GM21737 (cell line): ENCODE data around the gene LRG1.
"Not testable (repeated sequence)": the region's sequence is repeated elsewhere in the genome, so short reads cannot be mapped to it uniquely, and the experiment has no call there.

Experiments
- ATAC-seq: cut with Tn5 transposase; IDR thresholded peaks from one replicate; pipeline ENCODE4 v1.9.1; 2021; ENCODE audit warnings: mild to moderate bottlenecking, moderate library complexity; ENCODE audit not compliant: unreplicated experiment

Gene LRG1

GRCh38 chr19:4553092-4553695 is 13.4 kb upstream of the LRG1 start:
- no peak for ATAC-seq

- no peak for ATAC-seq
These were observed 12.6 kb upstream of the LRG1 start for GRCh38 chr19:4552525-4552819.

- no peak for ATAC-seq
These were observed 10.7 kb upstream of the LRG1 start for GRCh38 chr19:4550479-4551050.

- ATAC-seq: no peak
These were observed 10.2 kb upstream of the LRG1 start for GRCh38 chr19:4550018-4550417.

GRCh38 chr19:4548238-4548584 is 8.4 kb upstream of the LRG1 start:
- ATAC-seq: no peak

- no peak for ATAC-seq
These were observed 7.7 kb upstream of the LRG1 start for GRCh38 chr19:4547303-4548237.

- no peak for ATAC-seq
These were observed 4.2 kb upstream of the LRG1 start for GRCh38 chr19:4543842-4544647.

GRCh38 chr19:4542896-4543841 is 3.3 kb upstream of the LRG1 start:
- no peak for ATAC-seq

- ATAC-seq: not testable (repeated sequence)
These were observed 1.9 kb upstream of the LRG1 start for GRCh38 chr19:4541806-4542145.

- no peak for ATAC-seq
These were observed 1.4 kb upstream of the LRG1 start for GRCh38 chr19:4541114-4541805.

- ATAC-seq: no peak
These were observed 605 bp downstream of the LRG1 start for GRCh38 chr19:4539169-4539692.

GRCh38 chr19:4538601-4538954 is 1.3 kb downstream of the LRG1 start:
- no peak for ATAC-seq

GRCh38 chr19:4537953-4538600 is 1.8 kb downstream of the LRG1 start:
- ATAC-seq: no peak

GRCh38 chr19:4536798-4537197 is 3.0 kb downstream of the LRG1 start:
- no peak for ATAC-seq

- ATAC-seq: no peak
These were observed 4.8 kb downstream of the LRG1 start, which contains the start of gene PLIN5 for GRCh38 chr19:4534836-4535658. PLIN5 (minus strand) TSS chr19:4535224; CDS start chr19:4534074, 1,150 bp downstream.

GRCh38 chr19:4533835-4534424 is 5.9 kb downstream of the LRG1 start:
- ATAC-seq: no peak

- no peak for ATAC-seq
These were observed 6.5 kb downstream of the LRG1 start for GRCh38 chr19:4533334-4533733.
